A549 (cell line): Measurements from ENCODE around the gene EML1. TPM values are rescaled to one million over a fixed set of nuclear protein-coding genes. Genes with fewer than 3 reads are reported as not detected.

Source experiments
- ATAC-seq, 2 experiments: fragments of 200-7000 bp in 1 of 2; fragments of >200 bp in 1 of 2; cut with Nextera tagmentation in 1 of 2; cut with Tn5 transposase in 1 of 2; 3 replicates each; pipeline versions ENCODE4 v1.8.0 to v1.9.1; 2018 to 2020; ENCODE audit warnings: mild to moderate bottlenecking in 1 of 2, moderate library complexity in 1 of 2
- CTCF ChIA-PET: fragments of 300-600 bp; sonication (Branson Sonifier 250); formaldehyde crosslinking; extraction: SDS; loops from one replicate; lab custom pipeline; 2021; ENCODE audit warnings: antibody characterized with exemption, inconsistent platforms; lab: Yijun Ruan, JAX
- POLR2A ChIA-PET: fragments of 350-600 bp; formaldehyde crosslinking; extraction: SDS; loops from one replicate; lab custom pipeline; 2021; ENCODE audit warnings: antibody characterized with exemption, inconsistent platforms; lab: Yijun Ruan, JAX
- DNase-seq, 2 experiments: peaks; one replicate each; pipeline versions ENCODE4 v3.0.0 to v3.0.0-alpha.2; 2011 to 2016; ENCODE audit warnings: low read depth in 1 of 2, low spot score in 1 of 2
- FAIRE-seq: peaks from 2 replicates; lab custom pipeline; 2011; peaks lifted over from hg19 to GRCh38; lab: Jason Lieb, UNC
- H3K27ac ChIP-seq, 2 experiments: fragments of >200 bp; sonication (Bioruptor Twin); formaldehyde crosslinking; 3 replicates each; pipeline ENCODE4 v1.5.1; 2016 to 2017
- H3K4me1 ChIP-seq: fragments of >200 bp; sonication (Bioruptor Twin); formaldehyde crosslinking; 3 replicates; pipeline ENCODE4 v1.6.1; 2016
- H3K4me2 ChIP-seq: fragments of >200 bp; sonication (Bioruptor Twin); formaldehyde crosslinking; 3 replicates; pipeline ENCODE4 v1.6.1; 2016
- H3K4me3 ChIP-seq: fragments of >200 bp; sonication (Bioruptor Twin); formaldehyde crosslinking; 3 replicates; pipeline ENCODE4 v1.5.1; 2016
- H3K9me3 ChIP-seq: fragments of >200 bp; sonication (Bioruptor Twin); formaldehyde crosslinking; 3 replicates; pipeline ENCODE4 v1.6.1; 2016
- BHLHE40 ChIP-seq: IDR thresholded peaks from 2 replicates; pipeline ENCODE4 v1.6.1; 2012; ENCODE audit warnings: low read depth, low read length, inconsistent platforms
- CBX2 ChIP-seq: fragments of 200-600 bp; sonication (generic); IDR thresholded peaks from 2 replicates; pipeline ENCODE4 v1.6.1; 2016; ENCODE audit warnings: low read depth, mild to moderate bottlenecking, borderline replicate concordance
- CBX8 ChIP-seq: fragments of 200-600 bp; sonication (generic); IDR thresholded peaks from 2 replicates; pipeline ENCODE4 v1.6.1; 2016
- CEBPB ChIP-seq, 2 experiments: fragments of >200 bp in 1 of 2; sonication (Bioruptor Twin) in 1 of 2; formaldehyde crosslinking in 1 of 2; IDR thresholded peaks; 2 replicates each; pipeline ENCODE4 v1.6.1; 2012 to 2016
- CHD2 ChIP-seq: fragments of 150-350 bp; IDR thresholded peaks from 2 replicates; pipeline ENCODE4 v1.6.1; 2014; ENCODE audit warnings: low read length; ENCODE audit not compliant: partially characterized antibody
- HOXB5 ChIP-seq: fragments of 250-450 bp; sonication (Bioruptor Pico); IDR thresholded peaks from 2 replicates; pipeline ENCODE4 v1.5.0; 2020; ENCODE audit warnings: mild to moderate bottlenecking, moderate library complexity
- KDM1A ChIP-seq: fragments of 200-600 bp; sonication (generic); IDR thresholded peaks from 2 replicates; pipeline ENCODE4 v1.6.1; 2016; ENCODE audit warnings: low read depth, mild to moderate bottlenecking
- NFE2L2 ChIP-seq: fragments of 150-350 bp; conservative IDR thresholded peaks from 2 replicates; pipeline ENCODE4 v1.6.1; 2014; ENCODE audit warnings: low read length
- WGBS: methylation state at CpG from one replicate; pipeline ENCODE4 v1.1.6; 2017; ENCODE audit errors: missing lambda C conversion rate; 5-methylcytosine and 5-hydroxymethylcytosine counted together
- polyA plus RNA-seq, 4 experiments: library from polyadenylated mRNA; depleted of rRNA in 3 of 4; stranded (reverse); fragments of >200 nt; fragmentation: RNase III in 1 of 4; extraction: RNeasy Plus Mini Kit Qiagen cat#74134 plus additional on column Dnase treatment in 1 of 4; gene quantifications; 2 replicates in 3 of 4; 3 replicates in 1 of 4; pipeline ENCODE4 v1.2.3, GENCODE V29; 2011 to 2017
- small RNA-seq, 6 experiments: library from RNA; depleted of rRNA; stranded (forward); fragments of <200 nt; gene quantifications; one replicate each; pipeline ENCODE3, GENCODE V24; 2012

The EML1 gene
- polyA plus RNA-seq, 2 of the 4 experiments (the other 2 are of a cell fraction), result 29.7 to 30.8 TPM

DNA sequence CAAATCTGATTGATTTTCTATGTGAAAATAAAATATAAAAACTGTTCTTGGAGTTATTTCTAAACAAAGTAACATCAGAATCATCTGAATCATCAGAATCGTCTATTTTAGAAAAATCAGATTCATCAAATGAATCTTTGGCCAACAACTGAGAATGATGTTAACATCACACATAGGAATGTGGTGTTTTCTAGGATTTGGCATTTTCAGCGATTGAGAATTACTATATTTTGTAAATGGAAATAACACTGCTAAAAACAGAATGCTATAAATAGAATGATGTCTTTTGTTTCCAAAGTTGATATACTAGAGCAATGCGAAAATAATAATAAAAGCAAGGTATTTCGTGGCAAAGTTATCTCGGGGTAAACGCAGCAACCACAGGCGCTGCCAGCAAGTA lies 198.1 kb downstream of the EML1 start:
- ATAC-seq (no peak), FAIRE-seq (no peak), DNase-seq (no peak)
- H3K27ac ChIP-seq, result no peak overlapping the region
- H3K9me3 ChIP-seq, result 0 out of 3 replicates have a peak, but pooled peaks cover 2% of the 10 kb centered on the region
- H3K4me3 ChIP-seq, result no peak overlapping the region
- CTCF ChIA-PET, result interaction anchor here (1.4 to 1.7 kb wide), 2 partner anchors 8 to 10 kb away, joined by 3 to 6 read pairs; no protein-coding TSS in a partner anchor
- POLR2A ChIA-PET, result no interaction called here
- H3K4me2 ChIP-seq, result no peak overlapping the region
- TF ChIP-seq CBX2 (no peak), KDM1A (no peak), BHLHE40 (no peak), CHD2 (no peak), CBX8 (no peak), CEBPB (IDR thresholded peaks at IDR 0.05) (no peak), HOXB5 (CRISPR knock-in tag) (no peak), NFE2L2 (no peak)
- TF ChIP-seq, all 56 proteins: peak for 0
- no peaks in the 10 kb centered on the region for H3K4me1 ChIP-seq
- WGBS, result 92% methylated on average over 7 of the region's 7 CpGs

Small RNAs within 50 kb of the gene (small RNA-seq; reads per million reads assigned to genes)
- 0 to 0.43 (median 0) reads per million in 6 experiments for gene RNU1-47P

Other genes with a start within 250 kb of the EML1 start
- gene CCDC85C, start 189.2 kb upstream of the EML1 start, polyA plus RNA-seq (2011; rRNA removed), result 10.5 and 11.4 TPM in 2 replicates
- 29.0 to 38.0 TPM (median 31.4 TPM) in 3 replicates for gene CCDC85C, start 189.2 kb upstream of the EML1 start, polyA plus RNA-seq (2017; fragmentation: RNase III; extraction: RNeasy Plus Mini Kit Qiagen cat#74134 plus additional on column Dnase treatment)
- gene HHIPL1, start 148.3 kb upstream of the EML1 start, polyA plus RNA-seq (2011; rRNA removed), result 0.19 and 0.21 TPM in 2 replicates
- gene HHIPL1, start 148.3 kb upstream of the EML1 start, polyA plus RNA-seq (2017; fragmentation: RNase III; extraction: RNeasy Plus Mini Kit Qiagen cat#74134 plus additional on column Dnase treatment), result 0.20 to 0.29 TPM (median 0.23 TPM) in 3 replicates
- gene CYP46A1, start 109.1 kb upstream of the EML1 start, polyA plus RNA-seq (2011; rRNA removed), result 0.06 and 0.09 TPM in 2 replicates
- 0.12 to 0.13 TPM (median 0.13 TPM) in 3 replicates for gene CYP46A1, start 109.1 kb upstream of the EML1 start, polyA plus RNA-seq (2017; fragmentation: RNase III; extraction: RNeasy Plus Mini Kit Qiagen cat#74134 plus additional on column Dnase treatment)